ENCODE results near the gene ARID5B.
"Not testable (repeated sequence)": the region's sequence is repeated elsewhere in the genome, so short reads cannot be mapped to it uniquely, and the experiment has no call there.

Gene ARID5B

GRCh38 chr10:61900829-61901792 is at the start of gene ARID5B:
TSS of gene ARID5B (plus strand) at chr10:61901699. CDS start at chr10:61901710, 11 bp downstream.
- DNase-seq = peak; percentile 49 to 76 (median 66)

GRCh38 chr10:61852261-61852660 is 49.2 kb upstream of the ARID5B start:
- DNase-seq = no peak

GRCh38 chr10:61855771-61856170 is 45.7 kb upstream of the ARID5B start:
- DNase-seq = no peak

- DNase-seq = no peak
Measured at GRCh38 chr10:61857746-61858145, 43.8 kb upstream of the ARID5B start.

- no peak for DNase-seq
Measured at GRCh38 chr10:61859786-61860185, 41.7 kb upstream of the ARID5B start.

- no peak for DNase-seq
Measured at GRCh38 chr10:61860964-61861758, 40.3 kb upstream of the ARID5B start.

- no peak for DNase-seq
Measured at GRCh38 chr10:61863981-61864380, 37.5 kb upstream of the ARID5B start.

GRCh38 chr10:61866700-61867368 is 34.7 kb upstream of the ARID5B start:
- no peak for DNase-seq

- not testable (repeated sequence) for DNase-seq
Measured at GRCh38 chr10:61867374-61867773, 34.1 kb upstream of the ARID5B start.

GRCh38 chr10:61867817-61868216 is 33.7 kb upstream of the ARID5B start:
- DNase-seq = not testable (repeated sequence)

- DNase-seq = no peak
Measured at GRCh38 chr10:61869041-61869675, 32.3 kb upstream of the ARID5B start.

GRCh38 chr10:61869774-61870525 is 31.5 kb upstream of the ARID5B start:
- DNase-seq = no peak

- DNase-seq = no peak
Measured at GRCh38 chr10:61870526-61870895, 31.0 kb upstream of the ARID5B start.

GRCh38 chr10:61871487-61871886 is 30.0 kb upstream of the ARID5B start:
- DNase-seq = no peak

GRCh38 chr10:61877887-61878739 is 23.4 kb upstream of the ARID5B start:
- DNase-seq = no peak

- DNase-seq = no peak
Measured at GRCh38 chr10:61878740-61879068, 22.8 kb upstream of the ARID5B start.

GRCh38 chr10:61882621-61883370 is 18.7 kb upstream of the ARID5B start:
- DNase-seq = no peak

- no peak for DNase-seq
Measured at GRCh38 chr10:61883371-61884025, 18.0 kb upstream of the ARID5B start.

GRCh38 chr10:61887772-61888171 is 13.7 kb upstream of the ARID5B start:
- no peak for DNase-seq

- DNase-seq = no peak
Measured at GRCh38 chr10:61888744-61889143, 12.8 kb upstream of the ARID5B start.
